ENCODE results near the gene AHNAK2.
"Not testable (repeated sequence)": the region's sequence is repeated elsewhere in the genome, so short reads cannot be mapped to it uniquely, and the experiment has no call there.

The AHNAK2 gene

GRCh38 chr14:104908303-104908702, 69.9 kb downstream of the AHNAK2 start:
- H3K9me3 Mint-ChIP-seq: peaks cover 9% of the 10 kb centered on the region
- H3K27ac Mint-ChIP-seq: no peak overlapping the region
- peaks cover 44% of the 10 kb centered on the region for H3K27me3 Mint-ChIP-seq
- DNase-seq: no peak
- H3K4me3 Mint-ChIP-seq: no peak overlapping the region
- no peaks in the 10 kb centered on the region for H3K36me3 Mint-ChIP-seq (ENCODE audit: low read depth)
- H3K4me1 Mint-ChIP-seq (ENCODE audit: low read depth): no peaks in the 10 kb centered on the region

- not testable (repeated sequence) for H3K4me1 Mint-ChIP-seq (ENCODE audit: low read depth); H3K27ac Mint-ChIP-seq; H3K9me3 Mint-ChIP-seq; DNase-seq; H3K4me3 Mint-ChIP-seq; H3K36me3 Mint-ChIP-seq (ENCODE audit: low read depth)
- peaks cover 29% of the 10 kb centered on the region for H3K27me3 Mint-ChIP-seq
Measured at GRCh38 chr14:104905579-104905933, 72.6 kb downstream of the AHNAK2 start.

- H3K4me1 Mint-ChIP-seq (ENCODE audit: low read depth); H3K36me3 Mint-ChIP-seq (ENCODE audit: low read depth); H3K27ac Mint-ChIP-seq; H3K9me3 Mint-ChIP-seq; H3K4me3 Mint-ChIP-seq; DNase-seq: not testable (repeated sequence)
- H3K27me3 Mint-ChIP-seq: peaks cover 24% of the 10 kb centered on the region
Measured at GRCh38 chr14:104904650-104905578, 73.3 kb downstream of the AHNAK2 start.

GRCh38 chr14:104903990-104904389, 74.2 kb downstream of the AHNAK2 start:
- H3K36me3 Mint-ChIP-seq (ENCODE audit: low read depth): no peaks in the 10 kb centered on the region
- no peak overlapping the region for H3K27ac Mint-ChIP-seq
- no peak overlapping the region for H3K4me3 Mint-ChIP-seq
- H3K9me3 Mint-ChIP-seq: no peaks in the 10 kb centered on the region
- peaks cover 22% of the 10 kb centered on the region for H3K27me3 Mint-ChIP-seq
- no peak for DNase-seq
- no peaks in the 10 kb centered on the region for H3K4me1 Mint-ChIP-seq (ENCODE audit: low read depth)

- Mint-ChIP-seq H3K27ac (no peak overlapping the region), H3K27me3 (peaks cover 15% of the 10 kb centered on the region), H3K9me3 (no peaks in the 10 kb centered on the region), H3K36me3 (ENCODE audit: low read depth) (no peaks in the 10 kb centered on the region), H3K4me3 (no peak overlapping the region), H3K4me1 (ENCODE audit: low read depth) (no peaks in the 10 kb centered on the region)
- DNase-seq: no peak
Measured at GRCh38 chr14:104900639-104901512, 77.3 kb downstream of the AHNAK2 start.

- H3K9me3 Mint-ChIP-seq: no peaks in the 10 kb centered on the region
- no peaks in the 10 kb centered on the region for H3K4me1 Mint-ChIP-seq (ENCODE audit: low read depth)
- no peak overlapping the region for H3K27ac Mint-ChIP-seq
- no peak overlapping the region for H3K4me3 Mint-ChIP-seq
- no peaks in the 10 kb centered on the region for H3K36me3 Mint-ChIP-seq (ENCODE audit: low read depth)
- H3K27me3 Mint-ChIP-seq: peaks cover 13% of the 10 kb centered on the region
- DNase-seq: no peak
Measured at GRCh38 chr14:104899781-104900180, 78.4 kb downstream of the AHNAK2 start.

GRCh38 chr14:104898870-104899510, 79.2 kb downstream of the AHNAK2 start:
- Mint-ChIP-seq H3K4me1 (ENCODE audit: low read depth) (no peaks in the 10 kb centered on the region), H3K4me3 (no peak overlapping the region), H3K27me3 (peaks cover 5% of the 10 kb centered on the region), H3K9me3 (no peaks in the 10 kb centered on the region), H3K36me3 (ENCODE audit: low read depth) (no peaks in the 10 kb centered on the region), H3K27ac (no peak overlapping the region)
- DNase-seq: no peak

- DNase-seq: no peak
- no peaks in the 10 kb centered on the region for H3K4me1 Mint-ChIP-seq (ENCODE audit: low read depth)
- H3K27ac Mint-ChIP-seq: no peak overlapping the region
- peaks cover under 1% of the 10 kb centered on the region for H3K27me3 Mint-ChIP-seq
- no peak overlapping the region for H3K4me3 Mint-ChIP-seq
- no peaks in the 10 kb centered on the region for H3K36me3 Mint-ChIP-seq (ENCODE audit: low read depth)
- H3K9me3 Mint-ChIP-seq: no peaks in the 10 kb centered on the region
Measured at GRCh38 chr14:104898195-104898558, 80.0 kb downstream of the AHNAK2 start.

- Mint-ChIP-seq H3K4me1 (ENCODE audit: low read depth) (no peaks in the 10 kb centered on the region), H3K9me3 (no peaks in the 10 kb centered on the region), H3K4me3 (no peak overlapping the region), H3K27ac (no peak overlapping the region), H3K36me3 (ENCODE audit: low read depth) (no peaks in the 10 kb centered on the region), H3K27me3 (no peaks in the 10 kb centered on the region)
- DNase-seq: no peak
Measured at GRCh38 chr14:104897330-104898194, 80.6 kb downstream of the AHNAK2 start.

- H3K27ac Mint-ChIP-seq: no peak overlapping the region
- no peak overlapping the region for H3K4me3 Mint-ChIP-seq
- no peaks in the 10 kb centered on the region for H3K9me3 Mint-ChIP-seq
- no peaks in the 10 kb centered on the region for H3K27me3 Mint-ChIP-seq
- peak; percentile 25 for DNase-seq
- H3K36me3 Mint-ChIP-seq (ENCODE audit: low read depth): no peaks in the 10 kb centered on the region
- H3K4me1 Mint-ChIP-seq (ENCODE audit: low read depth): no peaks in the 10 kb centered on the region
Measured at GRCh38 chr14:104895786-104896661, 82.2 kb downstream of the AHNAK2 start.

GRCh38 chr14:104895207-104895785, 82.9 kb downstream of the AHNAK2 start:
- Mint-ChIP-seq H3K9me3 (no peaks in the 10 kb centered on the region), H3K27me3 (no peaks in the 10 kb centered on the region), H3K27ac (no peak overlapping the region), H3K36me3 (ENCODE audit: low read depth) (no peaks in the 10 kb centered on the region), H3K4me1 (ENCODE audit: low read depth) (no peaks in the 10 kb centered on the region), H3K4me3 (no peak overlapping the region)
- no peak for DNase-seq

GRCh38 chr14:104894331-104895206, 83.6 kb downstream of the AHNAK2 start:
- Mint-ChIP-seq H3K27ac (no peak overlapping the region), H3K4me1 (ENCODE audit: low read depth) (no peaks in the 10 kb centered on the region), H3K27me3 (no peaks in the 10 kb centered on the region), H3K36me3 (ENCODE audit: low read depth) (no peaks in the 10 kb centered on the region), H3K9me3 (no peaks in the 10 kb centered on the region), H3K4me3 (no peak overlapping the region)
- DNase-seq: peak; percentile 26
